SIG-M5 (cell line): ENCODE data around the gene ECHDC1.
"Not testable (repeated sequence)": the region's sequence is repeated elsewhere in the genome, so short reads cannot be mapped to it uniquely, and the experiment has no call there.

Source experiments
- DNase-seq: peaks from one replicate; lab custom pipeline; 2025; lab: John Stamatoyannopoulos, UW

Gene ECHDC1

DNA sequence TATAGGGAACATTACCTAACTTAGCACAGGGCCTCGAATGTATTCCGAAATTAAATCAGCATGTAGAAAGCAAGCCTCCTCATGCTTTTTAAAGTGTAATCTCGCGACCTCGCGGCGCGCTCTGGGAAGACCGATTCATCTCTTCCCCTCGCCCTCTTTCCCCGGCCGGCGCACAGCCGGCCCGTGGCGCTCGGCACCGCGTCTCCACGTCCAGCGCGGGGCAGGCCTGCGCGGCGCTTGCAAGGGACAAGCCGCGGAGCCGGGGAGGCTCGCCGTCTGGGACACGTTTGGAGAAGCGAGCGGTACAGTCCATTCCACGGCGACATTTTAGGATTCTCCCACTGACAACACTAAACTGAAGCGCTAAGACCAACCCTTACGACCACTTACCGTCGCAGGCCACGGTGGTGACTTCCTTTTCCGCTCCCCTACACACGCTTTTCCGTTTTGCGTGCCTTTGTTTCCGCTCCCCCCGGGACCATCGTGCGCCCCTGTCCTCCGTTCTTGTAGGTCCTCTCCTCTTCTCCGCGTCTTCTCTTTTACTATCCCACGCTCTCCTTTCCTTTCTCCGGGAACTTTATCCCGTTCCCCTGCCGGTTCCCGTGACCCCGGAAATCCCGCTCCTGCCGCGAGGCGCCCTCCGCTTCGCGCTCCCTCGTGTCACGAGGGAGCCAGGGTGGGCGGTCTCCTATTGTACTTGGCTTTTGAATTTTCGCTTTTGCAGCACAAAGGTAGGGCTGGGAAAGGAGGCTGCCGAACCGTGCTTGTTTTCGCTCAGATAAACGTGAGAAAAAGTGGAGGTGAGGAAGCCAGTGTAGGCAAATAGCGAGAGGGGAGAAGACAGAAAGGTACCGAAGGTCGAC is at the start of gene ECHDC1:
Gene ECHDC1 (minus strand): TSS at position 664 of the 863 bp plus-strand sequence. CDS start 12,581 bp downstream, outside the sequence.
- peak; percentile 9 for DNase-seq

DNA sequence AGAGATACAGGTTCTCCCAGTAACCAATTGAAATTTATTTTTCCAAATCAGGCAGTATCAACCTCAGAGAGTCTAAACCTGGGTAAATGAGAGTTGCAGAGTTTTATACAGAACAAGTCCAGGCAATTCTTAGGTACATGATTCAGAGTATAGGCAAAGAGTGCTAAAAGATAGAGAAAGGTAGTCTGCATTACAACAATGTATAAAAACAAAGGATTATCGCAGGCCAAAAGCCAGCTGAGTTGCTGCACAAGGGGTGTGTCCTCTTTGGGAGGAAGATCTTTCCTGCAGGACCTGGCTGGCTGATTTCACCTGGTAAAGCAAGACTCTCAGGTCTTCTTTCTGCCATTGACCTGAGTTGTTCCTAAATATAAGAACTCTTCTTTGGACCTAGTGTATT is 48.9 kb upstream of the ECHDC1 start:
- DNase-seq = no peak

DNA sequence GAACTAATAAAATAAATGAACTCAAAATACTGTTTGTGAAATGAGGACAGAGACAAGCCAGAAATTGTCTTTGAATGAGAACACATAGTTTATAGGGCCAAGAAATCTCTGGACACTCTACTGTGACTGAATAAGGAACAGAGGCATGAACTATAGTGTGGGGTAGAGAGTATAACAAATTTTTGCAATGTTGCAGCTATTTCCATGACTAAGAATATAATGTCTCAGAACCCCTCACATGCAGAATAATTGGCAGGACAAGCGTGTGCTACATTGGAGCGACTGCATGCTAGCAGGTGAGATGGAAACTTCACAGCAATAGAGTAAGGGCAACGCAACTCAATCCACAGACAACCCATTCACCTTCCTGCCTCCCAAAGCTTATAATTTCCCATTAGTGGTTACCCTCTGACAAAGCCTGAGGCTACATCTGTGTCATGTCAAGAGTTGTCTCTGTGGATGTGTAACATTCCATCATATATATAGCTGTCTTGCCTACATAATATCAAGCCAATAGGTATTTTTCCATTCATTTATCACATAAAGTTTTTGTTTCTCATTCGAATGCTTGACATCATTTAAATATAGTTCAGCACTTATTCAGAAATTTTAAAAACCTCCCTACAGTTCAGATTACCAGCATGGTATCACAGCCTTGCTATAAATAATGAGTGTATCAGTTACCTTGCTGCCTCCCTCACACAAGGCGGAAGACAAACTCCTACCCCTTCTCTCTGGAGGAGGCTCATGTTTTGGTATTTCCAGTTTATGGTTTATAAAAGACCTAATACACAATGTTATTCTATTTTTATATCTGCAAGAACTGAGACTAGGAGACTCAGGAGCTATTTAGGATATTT is 47.9 kb upstream of the ECHDC1 start:
- DNase-seq = no peak

- no peak for DNase-seq
Measured at GRCh38 chr6:127389706-127390105, 46.3 kb upstream of the ECHDC1 start.

GRCh38 chr6:127385668-127386430 is 42.4 kb upstream of the ECHDC1 start:
- no peak for DNase-seq

GRCh38 chr6:127384848-127385247 is 41.4 kb upstream of the ECHDC1 start:
- DNase-seq = not testable (repeated sequence)

DNA sequence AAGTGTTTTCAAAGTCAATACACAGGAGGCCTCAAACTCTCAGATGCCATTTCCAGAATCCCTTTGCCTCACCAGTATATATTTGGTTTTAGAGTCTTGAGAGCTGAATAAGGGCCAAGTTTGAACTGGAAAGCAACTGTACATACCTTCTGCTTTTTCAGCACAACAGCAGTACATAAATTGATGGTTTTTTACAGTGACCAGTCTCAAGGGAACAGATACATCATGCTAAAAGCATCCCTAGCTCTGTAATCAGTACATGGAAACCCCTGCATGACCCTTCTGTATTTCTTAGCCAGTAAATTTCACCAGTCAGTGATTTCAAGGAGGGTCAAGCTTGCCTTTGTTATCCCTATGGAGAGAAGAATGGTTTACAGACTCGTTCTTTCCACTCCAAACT is 40.6 kb upstream of the ECHDC1 start:
- DNase-seq = no peak

DNA sequence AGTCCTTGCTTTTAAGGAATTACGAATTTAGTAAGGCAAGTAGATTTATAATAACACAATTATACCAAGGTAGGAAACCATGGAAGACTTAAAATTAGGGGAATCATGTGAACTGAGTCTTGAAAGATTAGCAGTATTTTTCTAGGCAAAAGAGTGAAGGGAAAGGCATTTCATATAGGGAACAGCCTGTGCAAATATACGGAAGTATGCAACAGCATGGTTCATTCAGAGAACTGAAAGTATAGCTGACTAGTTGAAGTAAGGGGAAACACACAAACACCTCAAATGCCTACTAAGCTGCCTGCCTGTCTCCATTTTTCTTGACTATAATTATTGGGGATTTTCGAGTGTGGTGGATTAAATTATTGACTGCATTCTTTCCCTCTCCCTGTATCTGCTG is 39.0 kb upstream of the ECHDC1 start:
- DNase-seq = no peak

- DNase-seq = no peak
Measured at GRCh38 chr6:127381384-127381783, 38.0 kb upstream of the ECHDC1 start.

DNA sequence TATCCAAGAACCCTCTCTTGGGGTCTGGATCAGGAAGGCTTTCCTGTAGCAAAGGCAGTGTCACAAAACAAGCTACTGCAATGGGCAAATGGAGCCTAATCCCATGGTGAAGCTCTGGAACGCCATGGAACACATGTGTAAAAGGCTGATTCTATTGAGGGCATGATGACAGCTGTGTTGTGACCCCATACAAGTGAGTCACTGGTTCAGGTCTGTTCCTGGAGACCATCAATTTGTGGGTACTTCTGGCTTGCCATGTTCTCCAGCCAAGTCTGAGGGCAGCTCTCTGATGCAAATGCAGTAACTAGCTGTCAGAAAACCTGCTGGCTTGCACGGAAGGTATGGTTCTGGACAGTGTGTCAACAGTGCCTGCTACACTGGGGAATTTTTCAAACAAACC is 33.3 kb upstream of the ECHDC1 start:
- DNase-seq = no peak

DNA sequence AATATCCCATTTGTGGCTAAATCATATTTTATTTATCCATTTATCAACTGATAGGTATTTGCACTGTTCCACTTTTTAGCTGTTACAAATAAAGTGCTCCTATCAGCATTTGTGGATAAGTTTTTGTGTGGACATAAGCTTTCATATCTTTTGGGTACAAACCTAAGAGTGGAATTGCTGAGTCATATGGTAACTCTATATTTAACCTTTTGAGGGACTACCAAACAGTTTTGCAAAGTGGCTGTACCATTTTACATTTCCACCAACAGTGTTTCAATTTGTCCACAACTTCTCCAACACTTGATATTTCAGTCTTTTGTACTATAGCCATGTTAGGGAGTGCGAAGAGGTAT is 23.6 kb upstream of the ECHDC1 start:
- no peak for DNase-seq

GRCh38 chr6:127366282-127367022 is 23.0 kb upstream of the ECHDC1 start:
- DNase-seq = no peak

- DNase-seq = no peak
Measured at GRCh38 chr6:127365874-127366273, 22.5 kb upstream of the ECHDC1 start.

DNA sequence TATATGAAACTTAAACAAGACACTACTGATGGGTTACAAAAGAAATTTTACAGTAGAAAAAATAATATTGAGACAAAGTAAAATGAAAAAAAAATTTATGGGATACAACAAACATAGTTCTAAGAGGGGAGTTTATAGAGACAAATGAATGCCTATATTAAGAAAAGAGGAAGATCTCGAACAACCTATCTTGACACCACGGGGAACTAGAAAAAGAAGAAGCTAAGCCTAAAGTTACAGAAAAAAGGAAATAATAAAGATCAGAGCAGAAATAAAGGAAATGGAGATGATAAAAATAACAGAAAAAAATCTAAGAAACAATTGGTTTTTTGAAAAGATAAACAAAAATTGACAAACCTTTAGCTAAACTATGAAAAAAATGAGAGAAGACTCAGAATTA is 9.1 kb upstream of the ECHDC1 start:
- DNase-seq = peak; percentile 45

- DNase-seq = no peak
Measured at GRCh38 chr6:127349980-127350379, 6.6 kb upstream of the ECHDC1 start.

DNA sequence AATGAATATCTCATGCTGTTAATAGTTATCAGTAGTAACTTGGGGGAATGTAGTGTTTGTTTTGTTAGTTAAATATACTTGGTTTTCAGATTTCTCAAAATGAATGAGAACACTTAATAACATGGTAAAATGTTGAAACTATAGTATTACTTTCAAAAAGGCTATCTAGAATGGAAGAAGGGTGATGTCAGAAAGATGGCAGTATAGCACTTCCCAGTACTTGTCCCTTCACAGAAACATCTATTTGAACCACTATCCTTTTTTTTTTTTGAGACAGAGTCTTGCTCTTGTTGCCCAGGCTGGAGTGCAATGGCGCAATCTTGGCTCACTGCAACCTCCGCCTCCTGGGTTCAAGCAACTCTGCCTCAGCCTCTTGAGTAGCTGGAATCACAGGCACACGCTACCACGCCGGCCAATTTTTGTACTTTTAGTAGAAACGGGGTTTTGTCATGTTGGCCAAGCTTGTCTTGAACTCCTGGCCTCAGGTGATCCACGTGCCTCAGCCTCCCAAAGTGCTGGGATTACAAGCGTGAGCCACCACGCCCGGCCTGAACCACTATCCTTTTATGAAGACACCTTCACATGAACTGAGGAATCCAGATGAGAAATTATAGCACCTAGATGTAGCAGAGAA is 4.7 kb upstream of the ECHDC1 start:
- no peak for DNase-seq

DNA sequence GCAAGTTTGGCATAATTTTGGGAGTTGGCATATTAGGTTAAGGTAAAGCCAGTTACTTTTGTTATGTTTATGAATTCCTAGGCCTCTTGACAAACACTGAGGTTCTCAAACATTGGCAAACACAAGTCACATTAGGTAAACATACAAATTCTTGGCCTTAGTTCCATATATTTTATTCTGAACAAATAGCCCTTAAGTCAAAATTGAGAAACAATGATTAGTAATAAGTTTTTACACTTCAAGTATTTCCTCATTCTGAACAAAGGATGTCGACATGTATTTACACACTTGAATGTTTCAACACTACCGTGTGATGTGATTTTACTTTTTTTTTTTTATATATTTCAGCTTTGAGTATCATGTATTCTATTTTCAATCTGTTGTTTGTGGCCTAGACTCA is 3.8 kb upstream of the ECHDC1 start:
- DNase-seq = peak; percentile 29

DNA sequence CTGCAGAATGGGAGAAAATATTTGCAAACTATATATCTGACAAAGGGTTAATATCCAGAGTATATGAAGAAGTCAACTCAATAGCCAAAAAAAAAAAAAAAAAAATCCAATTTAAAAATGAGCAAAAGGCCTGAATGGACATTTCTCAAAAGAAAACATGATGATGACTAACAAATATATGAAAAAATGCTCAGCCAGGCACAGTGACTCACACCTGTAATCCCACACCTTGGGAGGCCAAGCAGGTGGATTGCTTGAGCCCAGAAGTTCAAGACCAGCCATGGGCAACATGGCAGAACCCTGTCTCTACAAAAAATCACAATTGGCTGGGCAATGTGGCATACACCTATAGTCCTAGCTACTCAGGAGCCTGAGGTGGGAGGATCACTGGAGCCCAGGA is 2.1 kb upstream of the ECHDC1 start:
- DNase-seq = no peak

DNA sequence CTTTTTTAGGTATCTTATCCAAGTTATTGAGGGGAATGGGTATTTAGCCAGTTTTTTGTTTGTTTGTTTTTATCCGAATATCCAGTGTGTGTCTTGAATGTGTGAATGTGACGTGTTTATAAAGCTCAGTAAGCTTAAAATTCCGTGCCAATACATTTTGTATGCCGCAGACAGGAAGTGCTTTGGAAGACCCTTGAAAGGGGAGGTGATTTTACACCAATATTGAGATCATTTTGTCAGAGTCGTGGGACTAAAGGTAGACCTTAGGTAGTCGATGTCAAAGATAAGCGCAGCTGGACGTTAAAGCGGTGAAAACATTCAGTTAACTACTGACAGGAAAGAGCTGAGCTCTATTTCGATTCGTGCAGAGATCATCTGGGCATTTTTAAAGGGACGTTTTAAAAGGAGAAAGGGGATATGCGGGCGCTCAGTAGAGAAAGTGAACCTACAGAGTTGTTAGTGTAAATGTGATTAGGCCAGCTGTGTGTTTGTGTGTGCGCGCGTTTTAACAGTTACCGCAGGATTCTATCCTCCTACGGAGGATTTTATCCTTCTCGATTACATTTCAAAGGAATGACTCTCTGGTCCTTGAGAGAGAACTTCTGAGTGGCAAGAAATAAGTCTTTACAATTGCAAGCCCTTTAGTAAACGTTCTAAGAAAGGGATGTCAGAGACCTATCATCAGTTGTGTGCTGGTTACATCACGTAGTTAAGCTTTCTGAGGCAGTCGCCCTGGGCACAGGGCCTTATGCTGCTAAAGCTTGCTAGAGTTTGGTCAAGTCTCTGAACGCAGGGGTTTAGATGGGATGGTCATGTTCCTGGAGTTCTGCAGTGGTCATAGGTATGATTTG is 625 bp upstream of the ECHDC1 start:
- no peak for DNase-seq

DNA sequence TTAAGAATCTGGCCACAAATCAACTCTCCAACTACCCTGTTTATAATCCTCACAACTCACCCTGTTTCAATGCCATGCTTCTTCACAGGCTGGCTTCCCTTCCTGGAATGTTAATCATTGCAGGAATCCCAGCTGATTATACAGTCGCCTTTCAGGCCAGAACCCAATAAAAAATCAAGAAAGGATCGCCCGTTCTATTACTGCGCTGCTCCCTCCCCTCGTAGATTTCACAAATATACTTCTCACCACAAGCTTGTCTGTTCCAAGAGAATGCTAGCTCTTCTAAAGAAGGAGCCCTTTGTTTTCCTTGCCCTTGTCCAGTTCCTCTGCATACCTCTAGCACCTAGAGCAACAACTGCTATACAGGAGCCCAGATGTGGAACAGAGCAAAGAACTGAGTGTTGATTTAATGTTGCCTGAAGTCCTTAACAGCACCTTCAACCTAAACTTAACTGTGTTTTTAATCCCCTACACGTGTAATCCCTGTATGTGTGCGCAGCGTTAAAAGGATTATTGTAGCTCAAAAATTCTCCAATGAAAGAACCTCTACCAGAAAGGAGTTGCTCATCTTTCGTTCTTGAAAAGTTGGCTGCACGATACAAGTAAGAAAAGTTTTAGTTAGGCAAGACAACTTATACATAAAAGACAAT is 988 bp downstream of the ECHDC1 start:
- DNase-seq = no peak
